ENCODE results near the gene FAM98C. TPM values are rescaled to one million over a fixed set of nuclear protein-coding genes. Genes with fewer than 3 reads are reported as not detected.

FAM98C gene
- total and polyA plus RNA-seq, 2 of the 13 experiments (the other 11 are each of a cell fraction or from before 2014, with no cell fraction given): 10.0 to 11.5 TPM

DNA sequence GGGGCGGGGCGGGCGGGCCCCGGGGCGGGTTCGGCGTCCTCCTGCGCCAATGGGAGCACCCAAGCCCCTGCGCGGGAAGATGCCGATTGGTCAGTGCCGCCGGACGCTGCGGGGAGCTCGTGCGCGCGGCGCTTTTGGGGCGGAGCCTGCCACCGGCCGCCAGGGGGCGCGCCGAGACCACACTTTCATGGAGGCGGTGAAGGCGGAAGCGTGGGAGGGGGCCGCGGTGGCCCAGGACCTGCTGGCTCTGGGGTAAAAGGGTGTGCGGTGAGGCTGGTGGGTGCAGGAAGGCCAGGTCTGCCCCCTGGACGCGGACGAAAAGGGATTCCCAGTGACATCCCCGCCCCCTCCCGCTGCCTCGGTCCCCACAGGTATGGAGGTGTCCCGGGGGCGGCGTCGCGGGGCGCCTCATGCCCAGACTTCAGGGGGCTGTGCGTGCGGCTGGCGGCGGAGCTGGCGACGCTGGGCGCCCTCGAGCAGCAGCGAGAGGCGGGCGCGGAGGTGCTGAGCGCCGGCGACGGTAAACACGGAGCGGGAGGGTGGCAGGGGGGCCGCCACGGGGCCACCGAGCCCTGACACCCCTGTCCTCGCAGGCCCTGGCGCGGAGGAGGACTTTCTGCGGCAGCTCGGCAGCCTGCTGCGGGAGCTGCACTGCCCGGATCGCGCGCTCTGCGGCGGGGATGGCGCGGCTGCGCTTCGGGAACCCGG, at the start of gene FAM98C (continued):
- TF ChIP-seq ZNF256 (CRISPR knock-in tag; conservative IDR thresholded peaks at IDR 0.05) (peak; percentile 36; the same call in 1 of the 2 replicates), RARA (CRISPR knock-in tag; IDR thresholded peaks at IDR 0.05) (no peak), DR1 (CRISPR knock-in tag; IDR thresholded peaks at IDR 0.05) (peak; percentile 12; the same call in 1 of the 2 replicates), NONO (IDR thresholded peaks at IDR 0.05) (no peak), NONO (CRISPR knock-in tag; conservative IDR thresholded peaks at IDR 0.05) (peak; percentile 69; the same call in 1 of the 2 replicates), ZNF724P (CRISPR knock-in tag; IDR thresholded peaks at IDR 0.05; ENCODE audit: borderline replicate concordance) (peak; percentile 85), ZSCAN20 (CRISPR knock-in tag; IDR thresholded peaks at IDR 0.05; ENCODE audit: borderline replicate concordance) (0 out of 2 replicates have a peak, but pooled peaks have one; percentile 60), SP5 (CRISPR knock-in tag; IDR thresholded peaks at IDR 0.05; ENCODE audit: borderline replicate concordance, low read depth) (peak; percentile 78), ZNF766 (CRISPR knock-in tag; IDR thresholded peaks at IDR 0.05; ENCODE audit: borderline replicate concordance) (peak; percentile 78; the same call in 1 of the 2 replicates), MTA1 (CRISPR knock-in tag; IDR thresholded peaks at IDR 0.05; ENCODE audit: borderline replicate concordance) (peak; percentile 67; the same call in 1 of the 2 replicates), ZSCAN9 (CRISPR knock-in tag; IDR thresholded peaks at IDR 0.05; ENCODE audit: borderline replicate concordance) (peak; percentile 32; the same call in 1 of the 2 replicates), SIN3A (IDR thresholded peaks at IDR 0.05; ENCODE audit: borderline replicate concordance, low read depth, low read length) (peak; percentile 76; the same call in 1 of the 2 replicates), NFIB (CRISPR knock-in tag; IDR thresholded peaks at IDR 0.05; ENCODE audit: borderline replicate concordance) (no peak), SNRNP70 (IDR thresholded peaks at IDR 0.05; ENCODE audit: low read depth, low read length) (no peak), GFI1 (CRISPR knock-in tag; IDR thresholded peaks at IDR 0.05; ENCODE audit: borderline replicate concordance) (peak; percentile 64; the same call in 1 of the 2 replicates), NR2F1 (CRISPR knock-in tag; IDR thresholded peaks at IDR 0.05) (no peak), RAD21 (CRISPR knock-in tag; IDR thresholded peaks at IDR 0.05) (peak; percentile 94)
- TF ChIP-seq, protein P1, sequence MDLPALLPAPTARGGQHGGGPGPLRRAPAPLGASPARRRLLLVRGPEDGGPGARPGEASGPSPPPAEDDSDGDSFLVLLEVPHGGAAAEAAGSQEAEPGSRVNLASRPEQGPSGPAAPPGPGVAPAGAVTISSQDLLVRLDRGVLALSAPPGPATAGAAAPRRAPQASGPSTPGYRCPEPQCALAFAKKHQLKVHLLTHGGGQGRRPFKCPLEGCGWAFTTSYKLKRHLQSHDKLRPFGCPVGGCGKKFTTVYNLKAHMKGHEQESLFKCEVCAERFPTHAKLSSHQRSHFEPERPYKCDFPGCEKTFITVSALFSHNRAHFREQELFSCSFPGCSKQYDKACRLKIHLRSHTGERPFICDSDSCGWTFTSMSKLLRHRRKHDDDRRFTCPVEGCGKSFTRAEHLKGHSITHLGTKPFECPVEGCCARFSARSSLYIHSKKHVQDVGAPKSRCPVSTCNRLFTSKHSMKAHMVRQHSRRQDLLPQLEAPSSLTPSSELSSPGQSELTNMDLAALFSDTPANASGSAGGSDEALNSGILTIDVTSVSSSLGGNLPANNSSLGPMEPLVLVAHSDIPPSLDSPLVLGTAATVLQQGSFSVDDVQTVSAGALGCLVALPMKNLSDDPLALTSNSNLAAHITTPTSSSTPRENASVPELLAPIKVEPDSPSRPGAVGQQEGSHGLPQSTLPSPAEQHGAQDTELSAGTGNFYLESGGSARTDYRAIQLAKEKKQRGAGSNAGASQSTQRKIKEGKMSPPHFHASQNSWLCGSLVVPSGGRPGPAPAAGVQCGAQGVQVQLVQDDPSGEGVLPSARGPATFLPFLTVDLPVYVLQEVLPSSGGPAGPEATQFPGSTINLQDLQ (CRISPR knock-in tag; IDR thresholded peaks at IDR 0.05): peak; percentile 91; the same call in 1 of the 2 replicates
- TF ChIP-seq, protein P2, sequence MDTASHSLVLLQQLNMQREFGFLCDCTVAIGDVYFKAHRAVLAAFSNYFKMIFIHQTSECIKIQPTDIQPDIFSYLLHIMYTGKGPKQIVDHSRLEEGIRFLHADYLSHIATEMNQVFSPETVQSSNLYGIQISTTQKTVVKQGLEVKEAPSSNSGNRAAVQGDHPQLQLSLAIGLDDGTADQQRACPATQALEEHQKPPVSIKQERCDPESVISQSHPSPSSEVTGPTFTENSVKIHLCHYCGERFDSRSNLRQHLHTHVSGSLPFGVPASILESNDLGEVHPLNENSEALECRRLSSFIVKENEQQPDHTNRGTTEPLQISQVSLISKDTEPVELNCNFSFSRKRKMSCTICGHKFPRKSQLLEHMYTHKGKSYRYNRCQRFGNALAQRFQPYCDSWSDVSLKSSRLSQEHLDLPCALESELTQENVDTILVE (CRISPR knock-in tag; IDR thresholded peaks at IDR 0.05): peak; percentile 23; the same call in 1 of the 2 replicates
- TF ChIP-seq, protein P3, sequence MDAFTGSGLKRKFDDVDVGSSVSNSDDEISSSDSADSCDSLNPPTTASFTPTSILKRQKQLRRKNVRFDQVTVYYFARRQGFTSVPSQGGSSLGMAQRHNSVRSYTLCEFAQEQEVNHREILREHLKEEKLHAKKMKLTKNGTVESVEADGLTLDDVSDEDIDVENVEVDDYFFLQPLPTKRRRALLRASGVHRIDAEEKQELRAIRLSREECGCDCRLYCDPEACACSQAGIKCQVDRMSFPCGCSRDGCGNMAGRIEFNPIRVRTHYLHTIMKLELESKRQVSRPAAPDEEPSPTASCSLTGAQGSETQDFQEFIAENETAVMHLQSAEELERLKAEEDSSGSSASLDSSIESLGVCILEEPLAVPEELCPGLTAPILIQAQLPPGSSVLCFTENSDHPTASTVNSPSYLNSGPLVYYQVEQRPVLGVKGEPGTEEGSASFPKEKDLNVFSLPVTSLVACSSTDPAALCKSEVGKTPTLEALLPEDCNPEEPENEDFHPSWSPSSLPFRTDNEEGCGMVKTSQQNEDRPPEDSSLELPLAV (CRISPR knock-in tag; conservative IDR thresholded peaks at IDR 0.05; ENCODE audit: low read depth): no peak
- TF ChIP-seq, protein P4, sequence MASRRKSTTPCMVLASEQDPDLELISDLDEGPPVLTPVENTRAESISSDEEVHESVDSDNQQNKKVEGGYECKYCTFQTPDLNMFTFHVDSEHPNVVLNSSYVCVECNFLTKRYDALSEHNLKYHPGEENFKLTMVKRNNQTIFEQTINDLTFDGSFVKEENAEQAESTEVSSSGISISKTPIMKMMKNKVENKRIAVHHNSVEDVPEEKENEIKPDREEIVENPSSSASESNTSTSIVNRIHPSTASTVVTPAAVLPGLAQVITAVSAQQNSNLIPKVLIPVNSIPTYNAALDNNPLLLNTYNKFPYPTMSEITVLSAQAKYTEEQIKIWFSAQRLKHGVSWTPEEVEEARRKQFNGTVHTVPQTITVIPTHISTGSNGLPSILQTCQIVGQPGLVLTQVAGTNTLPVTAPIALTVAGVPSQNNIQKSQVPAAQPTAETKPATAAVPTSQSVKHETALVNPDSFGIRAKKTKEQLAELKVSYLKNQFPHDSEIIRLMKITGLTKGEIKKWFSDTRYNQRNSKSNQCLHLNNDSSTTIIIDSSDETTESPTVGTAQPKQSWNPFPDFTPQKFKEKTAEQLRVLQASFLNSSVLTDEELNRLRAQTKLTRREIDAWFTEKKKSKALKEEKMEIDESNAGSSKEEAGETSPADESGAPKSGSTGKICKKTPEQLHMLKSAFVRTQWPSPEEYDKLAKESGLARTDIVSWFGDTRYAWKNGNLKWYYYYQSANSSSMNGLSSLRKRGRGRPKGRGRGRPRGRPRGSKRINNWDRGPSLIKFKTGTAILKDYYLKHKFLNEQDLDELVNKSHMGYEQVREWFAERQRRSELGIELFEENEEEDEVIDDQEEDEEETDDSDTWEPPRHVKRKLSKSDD (CRISPR knock-in tag; IDR thresholded peaks at IDR 0.05; ENCODE audit: low read depth): 0 out of 2 replicates have a peak, but pooled peaks have one; percentile 77
